Stimulated activated CD8-positive, alpha-beta memory T cell treated with anti-CD3 and anti-CD28 coated beads, Interleukin-15, amount 100 ng/mL, for 1 hour (primary cell): ENCODE data around the gene HIGD1C.
"Not testable (repeated sequence)": the region's sequence is repeated elsewhere in the genome, so short reads cannot be mapped to it uniquely, and the experiment has no call there.

Source experiments
- DNase-seq: peaks from one replicate; pipeline ENCODE4 v3.0.0-alpha.2; 2020; ENCODE audit warnings: low read depth

HIGD1C gene

DNA sequence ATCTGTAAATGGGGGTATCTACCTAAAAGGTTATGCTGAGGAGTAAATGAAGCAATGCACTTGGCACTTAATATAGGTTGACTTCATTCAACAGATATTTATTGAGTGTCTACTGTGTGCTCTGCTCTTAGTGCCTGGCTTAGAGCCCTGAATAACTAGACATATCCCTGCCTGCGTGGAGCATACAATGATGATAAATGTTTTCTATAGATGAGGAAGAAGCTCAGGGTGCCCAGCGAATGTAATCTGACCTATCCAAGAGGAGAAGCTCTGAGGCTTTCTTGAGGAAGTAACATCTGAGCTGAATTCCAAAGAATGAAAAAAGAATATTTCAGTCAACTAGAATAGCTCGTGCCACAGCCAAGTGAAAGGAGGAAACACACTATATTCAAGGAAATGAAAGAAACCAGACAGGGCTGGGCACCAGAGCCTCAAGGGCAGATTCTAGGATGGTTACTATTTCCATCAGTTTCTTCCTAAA is 17.9 kb upstream of the HIGD1C start:
- DNase-seq, result no peak

DNA sequence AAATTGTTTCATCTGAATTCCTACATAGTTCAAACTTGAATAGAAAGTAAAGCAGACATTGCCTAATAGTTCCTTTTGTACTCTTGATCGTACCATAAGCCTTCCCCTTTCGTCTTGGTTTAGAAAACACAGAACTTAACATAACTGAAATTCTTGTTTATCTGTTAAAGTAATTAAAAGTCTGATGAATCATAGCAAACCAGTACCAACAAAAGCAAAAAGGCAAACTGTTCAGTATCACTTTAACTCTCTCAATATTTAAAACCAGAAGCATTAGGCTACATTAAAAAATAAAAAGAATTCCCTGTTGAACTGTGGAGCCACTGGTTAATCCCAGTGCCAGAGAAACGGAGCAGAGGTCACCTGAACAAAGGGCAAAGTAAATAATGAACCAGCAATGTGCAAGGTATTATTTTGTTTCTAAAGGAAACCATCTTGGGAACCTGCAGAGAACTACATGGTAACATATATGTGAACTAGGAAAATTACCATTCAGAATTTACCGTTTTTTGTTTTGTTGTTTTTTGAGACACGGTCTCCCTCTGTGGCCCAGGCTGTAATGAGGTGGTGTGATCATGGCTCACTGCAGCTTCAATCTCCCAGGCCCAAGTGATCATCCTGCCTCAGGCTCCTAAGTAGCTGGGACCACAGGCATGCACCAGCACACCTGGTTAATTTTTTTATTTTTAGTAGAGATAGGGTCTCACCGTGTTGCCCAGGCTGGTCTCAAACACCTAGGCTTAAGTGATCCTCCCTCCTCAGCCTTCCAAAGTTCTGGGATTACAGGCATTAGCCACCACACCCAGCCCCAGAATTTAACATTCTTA is 17.1 kb upstream of the HIGD1C start:
- no peak for DNase-seq

DNA sequence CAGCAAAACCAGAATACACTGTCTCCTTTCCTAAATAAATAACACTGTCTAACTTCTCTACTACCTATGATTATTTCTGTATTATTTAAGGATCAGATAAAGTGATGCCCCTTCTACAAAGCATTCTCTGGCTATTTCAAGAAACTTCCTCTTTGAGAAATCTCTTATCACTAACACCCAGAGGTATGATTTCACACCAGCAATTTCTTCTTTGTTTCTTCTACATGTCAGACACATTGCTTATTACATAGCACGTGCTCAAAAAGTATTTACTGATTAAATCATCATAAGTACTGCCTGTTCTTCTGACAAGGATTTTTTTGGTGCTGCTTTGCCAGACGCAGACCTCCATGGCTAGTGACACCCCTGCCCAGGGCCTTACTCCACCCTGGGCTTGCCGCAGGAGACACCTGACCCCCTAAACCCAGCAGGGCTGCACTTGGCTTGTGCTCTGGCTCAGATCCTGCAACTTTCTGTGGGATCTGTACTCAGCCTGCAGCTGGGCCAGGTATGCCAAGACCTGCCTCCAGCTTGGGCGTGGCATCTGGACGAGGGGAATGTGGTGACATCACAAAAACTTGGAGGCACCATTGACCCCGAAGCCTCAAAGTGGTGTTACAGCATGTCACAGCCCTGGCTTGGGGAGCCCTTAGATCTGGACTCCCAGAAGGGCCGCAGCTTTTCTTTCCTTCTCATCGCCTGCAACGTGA is 15.4 kb upstream of the HIGD1C start:
- DNase-seq, result no peak

- no peak for DNase-seq
Measured at GRCh38 chr12:50937653-50938052, 14.7 kb upstream of the HIGD1C start.

GRCh38 chr12:50947933-50948626 is 4.3 kb upstream of the HIGD1C start:
- DNase-seq, result no peak

DNA sequence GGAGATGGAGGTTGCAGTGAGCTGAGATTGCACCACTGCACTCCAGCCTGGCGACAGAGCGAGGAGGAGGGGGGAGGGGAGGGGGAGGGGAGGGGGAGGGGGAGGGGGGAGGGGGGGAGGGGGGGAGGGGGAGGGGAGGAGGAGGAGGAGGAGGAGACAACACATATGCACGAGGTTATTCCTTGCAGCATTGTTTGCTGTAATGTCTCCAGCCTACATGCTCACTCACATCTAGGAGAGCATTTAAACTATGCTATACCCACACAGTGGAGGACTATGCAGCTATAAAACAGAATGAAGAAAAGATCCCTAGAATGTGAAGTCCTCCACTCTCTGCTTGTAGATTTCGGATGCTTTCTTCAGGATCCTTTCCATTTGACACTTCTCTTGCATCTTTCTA is 3.5 kb upstream of the HIGD1C start:
- no peak for DNase-seq

- DNase-seq, result no peak
Measured at GRCh38 chr12:50949801-50950302, 2.5 kb upstream of the HIGD1C start.

- DNase-seq, result no peak
Measured at GRCh38 chr12:50951112-50951511, 1.2 kb upstream of the HIGD1C start.

DNA sequence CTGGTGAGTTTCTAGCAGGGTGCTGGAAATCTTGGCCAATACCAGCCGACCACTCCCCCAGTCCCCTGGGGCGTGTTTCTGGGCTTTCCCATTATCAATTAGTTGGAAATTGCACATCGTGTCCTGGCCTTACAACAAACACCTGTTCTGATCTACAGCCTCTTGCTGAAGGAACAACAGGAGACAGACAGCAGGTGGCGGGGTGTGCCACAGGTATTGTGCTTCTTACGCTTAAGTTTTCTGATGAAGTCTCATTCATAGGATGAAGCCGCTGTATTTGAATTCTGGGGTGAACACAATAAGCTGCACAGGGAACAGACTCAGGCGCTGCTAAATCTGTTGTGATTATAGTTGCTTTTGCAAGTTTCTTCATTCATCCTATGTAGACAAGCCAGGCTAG is 703 bp downstream of the HIGD1C start:
- no peak for DNase-seq

- DNase-seq, result not testable (repeated sequence)
Measured at GRCh38 chr12:50954789-50955188, 2.4 kb downstream of the HIGD1C start.

DNA sequence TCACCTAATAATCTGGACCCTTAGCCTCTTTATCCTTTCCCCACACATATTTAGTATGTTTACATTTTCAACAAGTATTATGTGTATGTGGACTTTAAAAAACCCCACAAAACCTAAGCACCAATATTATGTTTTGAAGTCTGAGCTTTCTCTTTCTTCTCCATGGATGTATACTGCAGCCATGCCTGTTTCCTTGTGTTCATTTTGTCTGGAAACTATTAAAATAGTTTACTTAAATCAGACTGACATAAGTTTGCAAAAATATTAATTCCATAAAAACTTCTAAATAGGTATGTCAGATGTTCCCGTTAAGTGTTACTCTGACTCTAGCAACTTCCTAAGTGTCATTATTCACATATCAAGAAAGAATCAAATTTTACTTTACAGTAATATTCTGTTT is 2.9 kb downstream of the HIGD1C start:
- no peak for DNase-seq

DNA sequence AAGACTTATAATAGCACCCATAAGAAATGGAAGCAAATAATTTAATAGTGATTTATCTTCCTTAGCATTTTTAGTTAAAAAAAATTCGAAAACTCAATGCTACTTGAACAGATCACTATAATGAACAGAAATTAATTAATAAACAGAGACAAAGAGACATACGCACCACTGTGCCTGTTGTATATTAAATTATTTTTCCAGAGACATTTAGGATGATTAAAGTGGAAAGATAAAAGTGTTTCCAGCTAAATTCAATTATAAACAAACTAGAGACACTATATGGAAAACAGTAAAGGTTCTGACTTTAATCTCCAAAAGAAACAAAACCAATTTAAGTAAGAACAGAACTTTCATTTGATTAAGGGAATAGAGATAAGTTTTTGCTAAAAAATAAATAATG is 3.4 kb downstream of the HIGD1C start:
- DNase-seq, result no peak

GRCh38 chr12:50960130-50960529 is 7.8 kb downstream of the HIGD1C start:
- DNase-seq, result no peak

GRCh38 chr12:50961708-50962107 is 9.4 kb downstream of the HIGD1C start:
- DNase-seq, result no peak

GRCh38 chr12:50964432-50964831 is 12.1 kb downstream of the HIGD1C start:
- DNase-seq, result no peak

DNA sequence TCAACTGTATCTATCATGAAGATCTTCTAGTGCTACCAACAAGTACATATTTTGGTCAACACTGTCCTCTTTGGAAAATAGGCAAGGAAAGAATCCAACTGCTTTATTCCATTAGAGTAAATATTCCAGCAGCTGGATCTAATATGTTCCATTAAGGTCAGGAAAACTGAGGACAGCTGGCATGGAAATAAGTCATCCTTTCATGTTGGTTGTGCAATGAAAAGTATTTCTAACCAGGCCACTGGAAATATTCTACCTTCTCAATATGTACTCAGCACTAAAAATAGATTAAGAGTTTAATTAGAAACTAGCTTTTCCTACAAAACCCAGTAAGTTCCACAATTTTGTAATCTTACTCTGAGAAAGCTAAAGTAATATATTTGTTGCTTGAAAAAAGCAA is 19.6 kb downstream of the HIGD1C start:
- no peak for DNase-seq

DNA sequence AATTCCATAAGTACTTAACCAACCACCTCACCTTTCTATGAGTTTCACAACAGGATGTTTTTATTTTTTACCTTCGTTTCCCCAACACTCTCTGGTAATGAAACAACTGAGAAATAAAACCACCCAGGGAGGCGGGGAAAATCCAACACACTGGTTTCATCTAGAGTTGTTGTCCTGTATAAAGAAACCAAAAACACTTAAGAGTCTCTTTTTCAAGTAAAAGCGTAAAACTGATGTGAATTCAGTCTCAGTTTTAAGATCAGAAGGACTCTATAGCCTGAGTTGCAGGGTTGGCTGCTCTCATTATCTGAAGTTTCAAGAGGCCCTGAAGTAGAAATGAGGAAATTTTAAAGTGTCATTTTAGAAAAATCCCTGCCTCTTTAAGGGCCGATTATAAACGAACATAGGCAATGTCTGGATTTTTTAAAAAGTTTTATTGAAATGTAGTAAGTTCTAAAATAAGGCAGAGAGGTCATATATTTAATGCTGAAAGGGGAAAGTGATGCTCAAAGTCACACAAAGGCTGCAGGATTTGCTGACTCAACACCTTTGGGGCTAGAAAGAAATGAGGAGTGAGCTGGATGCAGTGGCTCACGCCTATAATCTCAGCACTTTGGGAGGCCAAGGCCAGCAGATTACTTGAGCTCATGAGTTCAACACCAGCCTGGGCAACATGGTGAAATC is 27.2 kb downstream of the HIGD1C start:
- no peak for DNase-seq

GRCh38 chr12:50980545-50980944 is 28.2 kb downstream of the HIGD1C start:
- no peak for DNase-seq

DNA sequence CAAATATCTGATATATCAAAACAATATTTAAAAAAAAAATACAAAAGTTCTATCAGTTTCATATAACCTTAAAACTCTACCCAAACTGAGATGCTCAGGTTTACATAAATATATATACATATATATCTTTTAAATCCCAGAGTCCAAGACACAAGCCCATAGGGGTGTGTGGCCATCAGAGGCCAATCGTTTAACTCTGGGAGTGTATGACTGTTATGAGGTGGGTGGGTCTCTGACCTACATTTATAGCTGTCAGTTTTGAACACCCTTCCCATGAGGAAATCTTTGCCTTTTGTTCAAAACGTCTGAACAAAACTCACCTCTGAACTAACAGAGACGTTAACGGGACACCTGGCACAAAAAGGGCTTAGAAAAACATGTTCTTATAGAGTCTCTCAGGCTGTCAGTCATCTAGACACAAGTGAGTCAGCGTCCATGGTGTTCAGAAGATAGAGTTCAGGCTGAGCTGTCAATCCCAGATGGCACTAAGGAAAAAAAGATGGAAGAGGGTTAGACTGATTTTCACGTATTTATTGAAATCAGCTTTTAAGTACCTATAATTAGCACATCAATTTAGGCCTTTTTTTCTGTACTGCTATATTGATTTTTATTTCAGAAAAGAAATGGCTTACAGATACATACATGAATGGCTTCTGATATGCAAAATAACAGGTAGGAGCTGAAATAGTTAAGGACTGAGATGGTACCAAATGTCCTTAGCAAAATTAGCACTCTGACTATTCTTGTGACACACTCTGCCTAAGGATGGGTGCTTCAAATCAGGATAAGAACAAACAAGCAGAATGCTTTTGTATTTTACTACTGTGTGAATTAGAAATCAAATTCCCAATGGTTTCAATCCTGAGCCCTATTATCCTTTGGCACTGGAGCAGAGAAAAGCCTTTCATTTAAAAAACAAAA is 29.2 kb downstream of the HIGD1C start:
- DNase-seq, result no peak

GRCh38 chr12:50984586-50985298 is 32.4 kb downstream of the HIGD1C start:
- no peak for DNase-seq
